Liver (tissue), 9 donors: ENCODE data around the gene TUBGCP2. TPM values are rescaled to one million over a fixed set of nuclear protein-coding genes. Genes with fewer than 3 reads are reported as not detected.

ENCODE experiments used
- DNase-seq: peaks from one replicate; pipeline ENCODE4 v3.0.0-alpha.2; 2017; ENCODE audit warnings: low spot score
- H3K27ac ChIP-seq, 2 donors: one replicate each; pipeline ENCODE4 v1.7.0; 2013; ENCODE audit warnings: inconsistent platforms in 2 of 2, low read length in 2 of 2, control low read depth in 1 of 2, low read depth in 1 of 2, mild to moderate bottlenecking in 1 of 2
- H3K27me3 ChIP-seq, 4 donors: one replicate each; pipeline versions ENCODE4 v1.6.1 to v1.7.0; 2013; ENCODE audit warnings: low read length in 3 of 4, inconsistent platforms in 1 of 4, mild to moderate bottlenecking in 1 of 4, moderate library complexity in 1 of 4; ENCODE audit not compliant: control insufficient read depth in 4 of 4, insufficient read depth in 4 of 4
- H3K36me3 ChIP-seq, 4 donors: one replicate each; pipeline versions ENCODE4 v1.6.1 to v1.7.0; 2013; ENCODE audit warnings: low read length in 3 of 4, mild to moderate bottlenecking in 3 of 4, low read depth in 1 of 4, moderate library complexity in 1 of 4; ENCODE audit not compliant: control insufficient read depth in 4 of 4, insufficient read depth in 3 of 4
- H3K4me1 ChIP-seq, 4 donors: one replicate each; pipeline versions ENCODE4 v1.6.1 to v1.7.0; 2013; ENCODE audit warnings: low read length in 3 of 4, mild to moderate bottlenecking in 3 of 4, moderate library complexity in 1 of 4; ENCODE audit not compliant: control insufficient read depth in 4 of 4, insufficient read depth in 4 of 4
- H3K4me3 ChIP-seq, 3 donors: one replicate each; pipeline versions ENCODE4 v1.6.1 to v1.7.0; 2013; ENCODE audit warnings: low read length in 3 of 3, control low read depth in 1 of 3, low read depth in 1 of 3, mild to moderate bottlenecking in 1 of 3
- H3K9ac ChIP-seq, 2 donors: one replicate each; pipeline ENCODE4 v1.7.0; 2013; ENCODE audit warnings: low read length in 2 of 2, mild to moderate bottlenecking in 2 of 2, moderate library complexity in 2 of 2, control low read depth in 1 of 2, low read depth in 1 of 2
- H3K9me3 ChIP-seq, 4 donors: one replicate each; pipeline versions ENCODE4 v1.6.1 to v1.7.0; 2013; ENCODE audit warnings: low read length in 3 of 4; ENCODE audit not compliant: control insufficient read depth in 4 of 4
- EGR1 ChIP-seq, 2 donors: IDR thresholded peaks; 2 replicates each; pipeline ENCODE4 v1.6.1; 2016 to 2018; ENCODE audit warnings: antibody characterized with exemption in 2 of 2, low read depth in 2 of 2
- FOXA1 ChIP-seq: IDR thresholded peaks from 2 replicates; pipeline ENCODE4 v1.6.1; 2016; ENCODE audit warnings: antibody characterized with exemption
- FOXA2 ChIP-seq: IDR thresholded peaks from 2 replicates; pipeline ENCODE4 v1.6.1; 2016; ENCODE audit warnings: antibody characterized with exemption
- GABPA ChIP-seq, 2 donors: IDR thresholded peaks in 1 of 2; conservative IDR thresholded peaks in 1 of 2; 2 replicates each; pipeline ENCODE4 v1.6.1; 2016; ENCODE audit warnings: antibody characterized with exemption in 2 of 2, mild to moderate bottlenecking in 1 of 2, moderate library complexity in 1 of 2
- HNF4A ChIP-seq, 2 donors: conservative IDR thresholded peaks; 2 replicates each; pipeline ENCODE4 v1.6.1; 2016; ENCODE audit warnings: antibody characterized with exemption in 2 of 2, mild to moderate bottlenecking in 2 of 2
- HNF4G ChIP-seq: IDR thresholded peaks from 2 replicates; pipeline ENCODE4 v1.6.1; 2016; ENCODE audit warnings: antibody characterized with exemption
- JUND ChIP-seq, 2 donors: IDR thresholded peaks; 2 replicates each; pipeline ENCODE4 v1.6.1; 2016; ENCODE audit warnings: antibody characterized with exemption in 2 of 2
- NR2F2 ChIP-seq: IDR thresholded peaks from 2 replicates; pipeline ENCODE4 v1.6.1; 2016; ENCODE audit warnings: antibody characterized with exemption
- RAD21 ChIP-seq, 2 donors: IDR thresholded peaks; 2 replicates each; pipeline ENCODE4 v1.6.1; 2016; ENCODE audit warnings: antibody characterized with exemption in 2 of 2, mild to moderate bottlenecking in 2 of 2
- RXRA ChIP-seq, 2 donors: IDR thresholded peaks; 2 replicates each; pipeline ENCODE4 v1.6.1; 2017 to 2018; ENCODE audit warnings: antibody characterized with exemption in 2 of 2, mild to moderate bottlenecking in 1 of 2
- SP1 ChIP-seq: IDR thresholded peaks from 2 replicates; pipeline ENCODE4 v1.6.1; 2018; ENCODE audit warnings: antibody characterized with exemption, mild to moderate bottlenecking
- TAF1 ChIP-seq: conservative IDR thresholded peaks from 2 replicates; pipeline ENCODE4 v1.6.1; 2016; ENCODE audit warnings: antibody characterized with exemption, mild to moderate bottlenecking
- YY1 ChIP-seq: IDR thresholded peaks from 2 replicates; pipeline ENCODE4 v1.6.1; 2016; ENCODE audit warnings: antibody characterized with exemption, mild to moderate bottlenecking
- WGBS: extraction: QIAGEN DNeasy Blood & Tissue Kit; methylation state at CpG from one replicate; pipeline ENCODE4 v1.1.7; 2013; 5-methylcytosine and 5-hydroxymethylcytosine counted together
- polyA plus RNA-seq, 2 donors: library from polyadenylated mRNA; stranded (reverse) in 1 of 2; unstranded in 1 of 2; fragments of 200-250 nt in 1 of 2; fragments of >200 nt in 1 of 2; fragmentation: Nextera tagmentation in 1 of 2; extraction: Ambion mirVana in 1 of 2; gene quantifications; one replicate each; pipeline versions ENCODE4 v1.2.1 to v1.2.3, GENCODE V29; 2013 to 2015
- total RNA-seq, 2 donors: library from RNA; depleted of rRNA; stranded (reverse); fragments of >200 nt; gene quantifications; one replicate each; pipeline ENCODE4 v1.2.3, GENCODE V29; 2014
- TF ChIP-seq, protein P1 (sequence below): IDR thresholded peaks from 2 replicates; pipeline ENCODE4 v1.6.1; 2016; ENCODE audit warnings: antibody characterized with exemption
- TF ChIP-seq, protein P2 (sequence below): IDR thresholded peaks from 2 replicates; pipeline ENCODE4 v1.6.1; 2016; ENCODE audit warnings: antibody characterized with exemption
- TF ChIP-seq, protein P3 (sequence below): fragments of 150-350 bp; IDR thresholded peaks from 2 replicates; pipeline ENCODE4 v1.5.1; 2017; ENCODE audit warnings: improper control_type of control experiment, low read depth, low read length; ENCODE audit not compliant: missing input control
- TF ChIP-seq, protein P4 (sequence below): IDR thresholded peaks from 2 replicates; pipeline ENCODE4 v1.6.1; 2016; ENCODE audit warnings: antibody characterized with exemption, mild to moderate bottlenecking
- TF ChIP-seq, protein P5 (sequence below): IDR thresholded peaks from 2 replicates; pipeline ENCODE4 v1.6.1; 2016; ENCODE audit warnings: antibody characterized with exemption
- donor health status: healthy.
- donor health status: healthy.
- donor health status: healthy.
- donor health status: healthy.
- donor health status: healthy.

TUBGCP2 gene
- total and polyA plus RNA-seq, 4 donors, result 18.8 to 32.4 (median 27.6) TPM

DNA sequence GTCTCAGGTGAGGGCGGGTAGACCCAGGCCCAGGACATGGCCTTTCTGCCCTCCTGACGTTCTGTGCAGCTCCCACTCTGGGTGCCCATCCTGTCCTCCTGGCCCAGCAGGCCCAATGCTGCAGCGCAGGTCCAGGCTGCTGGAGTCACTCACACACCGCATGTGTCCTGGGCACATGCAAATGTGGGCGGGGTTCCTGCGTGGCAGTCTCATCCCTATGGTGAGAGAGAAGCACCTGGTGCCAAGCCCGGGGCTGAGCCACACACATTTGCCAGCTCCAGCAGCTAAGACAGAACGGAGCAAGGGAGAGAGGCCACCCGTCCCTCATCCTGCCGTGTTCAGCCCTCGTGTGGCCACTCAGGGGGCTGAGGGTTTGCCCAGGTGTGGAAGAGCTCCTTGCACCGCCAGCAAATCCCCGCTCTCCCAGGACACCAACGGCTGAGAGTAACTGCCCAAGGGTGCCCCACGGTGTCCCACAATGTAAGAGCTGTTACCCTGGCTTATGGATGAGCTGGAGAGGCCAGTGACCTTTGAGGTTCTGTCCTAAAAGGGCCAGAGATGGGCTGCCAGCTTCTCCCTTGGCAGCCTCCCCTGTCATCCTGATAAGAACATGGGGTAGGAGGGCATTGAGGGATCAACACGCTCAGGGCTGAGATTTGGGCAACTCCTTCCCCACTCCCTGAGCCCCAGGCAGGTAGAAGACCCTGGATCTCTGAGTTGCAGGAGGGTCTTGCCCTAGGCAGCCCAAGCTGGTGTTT is 44.7 kb upstream of the TUBGCP2 start:
- no peak for DNase-seq
- 35% methylated on average over 16 of the region's 16 CpGs for WGBS
- TF ChIP-seq YY1 (peak; percentile 70), JUND (IDR thresholded peaks at IDR 0.05) (peak in 1 of 2 donors; percentile 17), EGR1 (IDR thresholded peaks at IDR 0.05; ENCODE audit: low read depth in 2 of 2) (no peak), FOXA1 (no peak), NR2F2 (peak; percentile 39), HNF4A (conservative IDR thresholded peaks at IDR 0.05) (peak; percentile 60 to 74), GABPA (IDR thresholded peaks at IDR 0.05 in 1 of 2, conservative IDR thresholded peaks at IDR 0.05 in 1 of 2) (no peak), RAD21 (IDR thresholded peaks at IDR 0.05) (peak in 1 of 2 donors; percentile 19), RXRA (IDR thresholded peaks at IDR 0.05) (peak; percentile 91), SP1 (peak; percentile 66), HNF4G (no peak), FOXA2 (peak; percentile 18), TAF1 (no peak)
- TF ChIP-seq, protein P1, sequence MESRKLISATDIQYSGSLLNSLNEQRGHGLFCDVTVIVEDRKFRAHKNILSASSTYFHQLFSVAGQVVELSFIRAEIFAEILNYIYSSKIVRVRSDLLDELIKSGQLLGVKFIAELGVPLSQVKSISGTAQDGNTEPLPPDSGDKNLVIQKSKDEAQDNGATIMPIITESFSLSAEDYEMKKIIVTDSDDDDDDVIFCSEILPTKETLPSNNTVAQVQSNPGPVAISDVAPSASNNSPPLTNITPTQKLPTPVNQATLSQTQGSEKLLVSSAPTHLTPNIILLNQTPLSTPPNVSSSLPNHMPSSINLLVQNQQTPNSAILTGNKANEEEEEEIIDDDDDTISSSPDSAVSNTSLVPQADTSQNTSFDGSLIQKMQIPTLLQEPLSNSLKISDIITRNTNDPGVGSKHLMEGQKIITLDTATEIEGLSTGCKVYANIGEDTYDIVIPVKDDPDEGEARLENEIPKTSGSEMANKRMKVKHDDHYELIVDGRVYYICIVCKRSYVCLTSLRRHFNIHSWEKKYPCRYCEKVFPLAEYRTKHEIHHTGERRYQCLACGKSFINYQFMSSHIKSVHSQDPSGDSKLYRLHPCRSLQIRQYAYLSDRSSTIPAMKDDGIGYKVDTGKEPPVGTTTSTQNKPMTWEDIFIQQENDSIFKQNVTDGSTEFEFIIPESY, result peak; percentile 32
- TF ChIP-seq, protein P2, sequence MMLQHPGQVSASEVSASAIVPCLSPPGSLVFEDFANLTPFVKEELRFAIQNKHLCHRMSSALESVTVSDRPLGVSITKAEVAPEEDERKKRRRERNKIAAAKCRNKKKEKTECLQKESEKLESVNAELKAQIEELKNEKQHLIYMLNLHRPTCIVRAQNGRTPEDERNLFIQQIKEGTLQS, result no peak
- TF ChIP-seq, protein P3, sequence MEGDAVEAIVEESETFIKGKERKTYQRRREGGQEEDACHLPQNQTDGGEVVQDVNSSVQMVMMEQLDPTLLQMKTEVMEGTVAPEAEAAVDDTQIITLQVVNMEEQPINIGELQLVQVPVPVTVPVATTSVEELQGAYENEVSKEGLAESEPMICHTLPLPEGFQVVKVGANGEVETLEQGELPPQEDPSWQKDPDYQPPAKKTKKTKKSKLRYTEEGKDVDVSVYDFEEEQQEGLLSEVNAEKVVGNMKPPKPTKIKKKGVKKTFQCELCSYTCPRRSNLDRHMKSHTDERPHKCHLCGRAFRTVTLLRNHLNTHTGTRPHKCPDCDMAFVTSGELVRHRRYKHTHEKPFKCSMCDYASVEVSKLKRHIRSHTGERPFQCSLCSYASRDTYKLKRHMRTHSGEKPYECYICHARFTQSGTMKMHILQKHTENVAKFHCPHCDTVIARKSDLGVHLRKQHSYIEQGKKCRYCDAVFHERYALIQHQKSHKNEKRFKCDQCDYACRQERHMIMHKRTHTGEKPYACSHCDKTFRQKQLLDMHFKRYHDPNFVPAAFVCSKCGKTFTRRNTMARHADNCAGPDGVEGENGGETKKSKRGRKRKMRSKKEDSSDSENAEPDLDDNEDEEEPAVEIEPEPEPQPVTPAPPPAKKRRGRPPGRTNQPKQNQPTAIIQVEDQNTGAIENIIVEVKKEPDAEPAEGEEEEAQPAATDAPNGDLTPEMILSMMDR, result peak; percentile 1
- TF ChIP-seq, protein P4, sequence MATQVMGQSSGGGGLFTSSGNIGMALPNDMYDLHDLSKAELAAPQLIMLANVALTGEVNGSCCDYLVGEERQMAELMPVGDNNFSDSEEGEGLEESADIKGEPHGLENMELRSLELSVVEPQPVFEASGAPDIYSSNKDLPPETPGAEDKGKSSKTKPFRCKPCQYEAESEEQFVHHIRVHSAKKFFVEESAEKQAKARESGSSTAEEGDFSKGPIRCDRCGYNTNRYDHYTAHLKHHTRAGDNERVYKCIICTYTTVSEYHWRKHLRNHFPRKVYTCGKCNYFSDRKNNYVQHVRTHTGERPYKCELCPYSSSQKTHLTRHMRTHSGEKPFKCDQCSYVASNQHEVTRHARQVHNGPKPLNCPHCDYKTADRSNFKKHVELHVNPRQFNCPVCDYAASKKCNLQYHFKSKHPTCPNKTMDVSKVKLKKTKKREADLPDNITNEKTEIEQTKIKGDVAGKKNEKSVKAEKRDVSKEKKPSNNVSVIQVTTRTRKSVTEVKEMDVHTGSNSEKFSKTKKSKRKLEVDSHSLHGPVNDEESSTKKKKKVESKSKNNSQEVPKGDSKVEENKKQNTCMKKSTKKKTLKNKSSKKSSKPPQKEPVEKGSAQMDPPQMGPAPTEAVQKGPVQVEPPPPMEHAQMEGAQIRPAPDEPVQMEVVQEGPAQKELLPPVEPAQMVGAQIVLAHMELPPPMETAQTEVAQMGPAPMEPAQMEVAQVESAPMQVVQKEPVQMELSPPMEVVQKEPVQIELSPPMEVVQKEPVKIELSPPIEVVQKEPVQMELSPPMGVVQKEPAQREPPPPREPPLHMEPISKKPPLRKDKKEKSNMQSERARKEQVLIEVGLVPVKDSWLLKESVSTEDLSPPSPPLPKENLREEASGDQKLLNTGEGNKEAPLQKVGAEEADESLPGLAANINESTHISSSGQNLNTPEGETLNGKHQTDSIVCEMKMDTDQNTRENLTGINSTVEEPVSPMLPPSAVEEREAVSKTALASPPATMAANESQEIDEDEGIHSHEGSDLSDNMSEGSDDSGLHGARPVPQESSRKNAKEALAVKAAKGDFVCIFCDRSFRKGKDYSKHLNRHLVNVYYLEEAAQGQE, result peak; percentile 11
- TF ChIP-seq, protein P5, sequence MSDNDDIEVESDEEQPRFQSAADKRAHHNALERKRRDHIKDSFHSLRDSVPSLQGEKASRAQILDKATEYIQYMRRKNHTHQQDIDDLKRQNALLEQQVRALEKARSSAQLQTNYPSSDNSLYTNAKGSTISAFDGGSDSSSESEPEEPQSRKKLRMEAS, result peak; percentile 34
- peak overlapping the region; percentile 11 to 67 for H3K27ac ChIP-seq
- no peak overlapping the region for H3K4me3 ChIP-seq
- H3K27me3 ChIP-seq, result no peaks in the 10 kb centered on the region
- peak overlapping the region in 1 of 2 donors; percentile 22 for H3K9ac ChIP-seq
- no peaks in the 10 kb centered on the region for H3K9me3 ChIP-seq
- H3K4me1 ChIP-seq, result peaks cover 25 to 90% (median 81%) of the 10 kb centered on the region in 4 donors
- peaks cover 0 to 2% (median 0%) of the 10 kb centered on the region in 4 donors for H3K36me3 ChIP-seq
